Astrocyte (in vitro differentiated cells and primary cell): ENCODE data around the gene WDR11. TPM values are rescaled to one million over a fixed set of nuclear protein-coding genes. Genes with fewer than 3 reads are reported as not detected.

Experiments used
- DNase-seq: peaks from one replicate; pipeline ENCODE4 v3.0.0-alpha.2; 2010; ENCODE audit warnings: low read depth
- FAIRE-seq: peaks from 2 replicates; lab custom pipeline; 2011; peaks lifted over from hg19 to GRCh38; lab: Jason Lieb, UNC
- H2AFZ ChIP-seq: 2 replicates; pipeline ENCODE4 v1.6.0; 2012; ENCODE audit warnings: low read depth, low read length, inconsistent platforms
- H3K27ac ChIP-seq: 2 replicates; pipeline ENCODE4 v1.5.1; 2011; ENCODE audit warnings: low read depth, low read length, inconsistent platforms
- H3K27me3 ChIP-seq: 2 replicates; pipeline ENCODE4 v1.6.0; 2011; ENCODE audit warnings: low read length, inconsistent platforms; ENCODE audit not compliant: insufficient read depth
- H3K36me3 ChIP-seq: 2 replicates; pipeline ENCODE4 v1.5.1; 2011; ENCODE audit warnings: low read length, inconsistent platforms; ENCODE audit not compliant: insufficient read depth
- H3K4me1 ChIP-seq: 2 replicates; pipeline ENCODE4 v1.5.1; 2011; ENCODE audit warnings: low read length, inconsistent platforms; ENCODE audit not compliant: insufficient read depth
- H3K4me2 ChIP-seq: 2 replicates; pipeline ENCODE4 v1.6.0; 2012; ENCODE audit warnings: low read length, inconsistent platforms
- H3K4me3 ChIP-seq: 2 replicates; pipeline ENCODE4 v1.5.1; 2011; ENCODE audit warnings: low read depth, mild to moderate bottlenecking, low read length, inconsistent platforms; ENCODE audit not compliant: insufficient read depth
- H3K79me2 ChIP-seq: 2 replicates; pipeline ENCODE4 v1.6.0; 2012; ENCODE audit warnings: mild to moderate bottlenecking, low read length, inconsistent platforms; ENCODE audit not compliant: insufficient read depth
- H3K9ac ChIP-seq: 2 replicates; pipeline ENCODE4 v1.6.0; 2012; ENCODE audit warnings: mild to moderate bottlenecking, low read length, inconsistent platforms
- H3K9me3 ChIP-seq: 2 replicates; pipeline ENCODE4 v1.5.1; 2012; ENCODE audit warnings: low read depth, mild to moderate bottlenecking, low read length, inconsistent platforms; ENCODE audit not compliant: insufficient read depth
- H4K20me1 ChIP-seq: 2 replicates; pipeline ENCODE4 v1.6.0; 2012; ENCODE audit warnings: low read length, inconsistent platforms; ENCODE audit not compliant: insufficient read depth
- H3K27ac Mint-ChIP-seq: one replicate; pipeline ENCODE4 v1.8.0; 2021; ENCODE audit warnings: mild to moderate bottlenecking, mixed read lengths; ENCODE audit not compliant: unreplicated experiment
- H3K27me3 Mint-ChIP-seq: one replicate; pipeline ENCODE4 v1.8.0; 2021; ENCODE audit warnings: low read depth, mixed read lengths; ENCODE audit not compliant: unreplicated experiment
- H3K36me3 Mint-ChIP-seq: one replicate; pipeline ENCODE4 v1.8.0; 2021; ENCODE audit warnings: low read depth, mixed read lengths; ENCODE audit not compliant: unreplicated experiment
- H3K4me1 Mint-ChIP-seq: one replicate; pipeline ENCODE4 v1.8.0; 2021; ENCODE audit warnings: low read depth, mixed read lengths; ENCODE audit not compliant: unreplicated experiment
- H3K4me3 Mint-ChIP-seq: one replicate; pipeline ENCODE4 v1.8.0; 2021; ENCODE audit warnings: mild to moderate bottlenecking, moderate library complexity, mixed read lengths; ENCODE audit not compliant: unreplicated experiment
- H3K9me3 Mint-ChIP-seq: one replicate; pipeline ENCODE4 v1.8.0; 2021; ENCODE audit warnings: mild to moderate bottlenecking, mixed read lengths; ENCODE audit not compliant: unreplicated experiment
- CTCF ChIP-seq: IDR thresholded peaks from 2 replicates; pipeline ENCODE4 v1.5.1; 2011; ENCODE audit warnings: low read depth, mild to moderate bottlenecking, inconsistent platforms, low read length, moderate library complexity; ENCODE audit not compliant: insufficient read depth
- EZH2 ChIP-seq: IDR thresholded peaks from 2 replicates; pipeline ENCODE4 v1.6.1; 2012; ENCODE audit warnings: mild to moderate bottlenecking, low read length, inconsistent platforms; ENCODE audit not compliant: insufficient read depth
- total RNA-seq: library from RNA; stranded (reverse); gene quantifications from 2 replicates; pipeline ENCODE4 v1.2.1, GENCODE V29; 2021

The WDR11 gene
- total RNA-seq, 1 donor from 2014 or later = 55.8 TPM

GRCh38 chr10:120944586-120945125 lies 93.5 kb downstream of the WDR11 start:
- H3K36me3 Mint-ChIP-seq = no peaks in the 10 kb centered on the region
- Histone ChIP-seq H3K27me3 (peaks cover 5% of the 10 kb centered on the region), H2AFZ (no peak overlapping the region)

GRCh38 chr10:120945182-120945581 lies 94.0 kb downstream of the WDR11 start:
- no peaks in the 10 kb centered on the region for H3K36me3 Mint-ChIP-seq
- H3K27ac Mint-ChIP-seq = no peak overlapping the region
- no peaks in the 10 kb centered on the region for H3K27me3 Mint-ChIP-seq

More at GRCh38 chr10:120944586-120945125, 93.5 kb downstream of the WDR11 start:
- Mint-ChIP-seq H3K27me3 (no peaks in the 10 kb centered on the region), H3K4me3 (no peak overlapping the region), H3K4me1 (no peaks in the 10 kb centered on the region), H3K27ac (no peak overlapping the region), H3K9me3 (no peaks in the 10 kb centered on the region)
- Histone ChIP-seq H3K4me1 (peaks cover 10% of the 10 kb centered on the region), H3K4me3 (no peak overlapping the region), H3K9ac (no peak overlapping the region), H3K79me2 (no peaks in the 10 kb centered on the region), H3K36me3 (no peaks in the 10 kb centered on the region), H4K20me1 (no peaks in the 10 kb centered on the region), H3K27ac (no peak overlapping the region), H3K4me2 (no peak overlapping the region), H3K9me3 (no peaks in the 10 kb centered on the region)
- FAIRE-seq = no peak
- TF ChIP-seq CTCF (no peak), EZH2 (no peak)
- no peak for DNase-seq

More at GRCh38 chr10:120945182-120945581, 94.0 kb downstream of the WDR11 start:
- Mint-ChIP-seq H3K9me3 (no peaks in the 10 kb centered on the region), H3K4me3 (no peak overlapping the region), H3K4me1 (peaks cover 5% of the 10 kb centered on the region)
- peaks cover 16% of the 10 kb centered on the region for H3K4me1 ChIP-seq
- no peak overlapping the region for H3K4me2 ChIP-seq
- H3K9me3 ChIP-seq = no peaks in the 10 kb centered on the region
- no peaks in the 10 kb centered on the region for H3K36me3 ChIP-seq
- no peaks in the 10 kb centered on the region for H3K79me2 ChIP-seq
- FAIRE-seq (no peak), DNase-seq (no peak)
- H3K9ac ChIP-seq = no peak overlapping the region
- no peaks in the 10 kb centered on the region for H4K20me1 ChIP-seq
- no peak overlapping the region for H3K27ac ChIP-seq
- H3K27me3 ChIP-seq = peaks cover 6% of the 10 kb centered on the region
- no peak overlapping the region for H3K4me3 ChIP-seq
- no peak overlapping the region for H2AFZ ChIP-seq
- TF ChIP-seq EZH2 (no peak), CTCF (no peak)
